ENCODE results near the gene ZBTB25.

Gene ZBTB25

DNA sequence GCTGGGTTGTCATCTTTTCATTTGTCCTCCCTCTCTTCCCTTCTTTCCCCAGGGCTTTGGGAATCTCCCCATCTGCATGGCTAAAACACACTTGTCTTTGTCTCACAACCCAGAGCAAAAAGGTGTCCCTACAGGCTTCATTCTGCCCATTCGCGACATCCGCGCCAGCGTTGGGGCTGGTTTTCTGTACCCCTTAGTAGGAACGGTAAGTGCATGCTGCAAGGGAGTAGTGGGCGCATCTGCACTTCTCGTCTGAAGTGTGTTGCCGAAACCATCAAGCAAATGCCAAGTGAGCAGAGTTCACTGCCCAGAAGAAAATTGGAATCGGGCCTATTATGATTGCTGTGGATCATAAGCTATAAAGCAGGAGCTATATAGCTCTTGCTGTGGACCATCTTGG is 49.0 kb downstream of the ZBTB25 start:
- Histone ChIP-seq H3K27me3 (ENCODE audit: insufficient read depth, low read length) (no peaks in the 10 kb centered on the region), H3K36me3 (ENCODE audit: insufficient read depth, low read depth, low read length) (peaks cover 93% of the 10 kb centered on the region)

GRCh38 chr14:64450255-64450654 is 53.4 kb downstream of the ZBTB25 start:
- Histone ChIP-seq H3K9ac (ENCODE audit: low read depth, low read length) (no peak overlapping the region), H3K4me1 (ENCODE audit: insufficient read depth, low read length) (no peaks in the 10 kb centered on the region), H3K27me3 (ENCODE audit: insufficient read depth, low read length) (no peaks in the 10 kb centered on the region), H3K36me3 (ENCODE audit: insufficient read depth, low read depth, low read length) (peaks cover 91% of the 10 kb centered on the region), H3K9me3 (ENCODE audit: insufficient read depth, low read depth, low read length) (no peaks in the 10 kb centered on the region), H3K4me3 (ENCODE audit: low read length) (no peak overlapping the region), H3K27ac (ENCODE audit: low read length) (no peak overlapping the region)

More for the DNA sequence above, 49.0 kb downstream of the ZBTB25 start:
- Histone ChIP-seq H3K9ac (ENCODE audit: low read depth, low read length) (no peak overlapping the region), H3K27ac (ENCODE audit: low read length) (no peak overlapping the region), H3K4me3 (ENCODE audit: low read length) (no peak overlapping the region), H3K9me3 (ENCODE audit: insufficient read depth, low read depth, low read length) (no peaks in the 10 kb centered on the region), H3K4me1 (ENCODE audit: insufficient read depth, low read length) (no peaks in the 10 kb centered on the region)

DNA sequence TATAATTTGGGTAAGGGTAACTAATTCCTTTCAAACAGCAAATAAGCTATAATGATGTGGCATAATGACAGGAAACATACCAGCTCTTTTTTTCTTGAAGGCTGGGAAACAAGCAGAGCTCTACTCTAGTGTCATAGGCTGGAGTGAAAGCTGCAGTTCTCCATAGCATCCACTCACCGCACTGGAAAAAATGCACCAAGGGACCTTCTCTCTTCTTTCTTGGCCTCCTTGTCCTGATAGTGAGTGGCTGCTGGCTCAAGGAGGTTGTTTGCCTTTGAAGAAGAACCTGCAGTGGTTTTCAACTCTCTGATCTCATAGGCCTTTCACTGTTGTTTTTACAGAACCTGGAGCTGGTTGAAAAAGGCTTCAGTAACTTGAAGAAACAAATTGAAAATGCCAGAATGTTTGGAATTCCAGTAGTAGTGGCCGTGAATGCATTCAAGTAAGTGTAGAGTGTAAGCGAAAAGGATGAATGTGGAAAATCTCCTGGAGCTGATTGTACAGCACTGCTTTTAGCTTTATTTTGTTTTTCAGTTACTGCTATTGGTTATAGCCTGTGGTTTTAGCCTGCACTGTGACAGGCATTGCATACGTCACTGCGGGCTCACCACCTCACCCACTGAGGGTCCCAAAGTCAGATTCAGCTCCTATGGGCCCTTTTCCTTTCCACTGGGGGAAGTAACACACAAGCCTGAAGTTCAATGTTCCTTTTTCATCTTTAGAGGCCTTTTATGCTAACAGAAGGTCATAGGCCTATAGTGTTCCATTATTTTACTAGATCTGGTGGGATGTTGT is 55.6 kb downstream of the ZBTB25 start:
- H3K9me3 ChIP-seq (ENCODE audit: insufficient read depth, low read depth, low read length) = no peaks in the 10 kb centered on the region
- no peak overlapping the region for H3K27ac ChIP-seq (ENCODE audit: low read length)
- no peak overlapping the region for H3K4me3 ChIP-seq (ENCODE audit: low read length)
- no peak overlapping the region for H3K9ac ChIP-seq (ENCODE audit: low read depth, low read length)
- no peaks in the 10 kb centered on the region for H3K27me3 ChIP-seq (ENCODE audit: insufficient read depth, low read length)
- H3K4me1 ChIP-seq (ENCODE audit: insufficient read depth, low read length) = no peaks in the 10 kb centered on the region
- peaks cover 91% of the 10 kb centered on the region for H3K36me3 ChIP-seq (ENCODE audit: insufficient read depth, low read depth, low read length)

DNA sequence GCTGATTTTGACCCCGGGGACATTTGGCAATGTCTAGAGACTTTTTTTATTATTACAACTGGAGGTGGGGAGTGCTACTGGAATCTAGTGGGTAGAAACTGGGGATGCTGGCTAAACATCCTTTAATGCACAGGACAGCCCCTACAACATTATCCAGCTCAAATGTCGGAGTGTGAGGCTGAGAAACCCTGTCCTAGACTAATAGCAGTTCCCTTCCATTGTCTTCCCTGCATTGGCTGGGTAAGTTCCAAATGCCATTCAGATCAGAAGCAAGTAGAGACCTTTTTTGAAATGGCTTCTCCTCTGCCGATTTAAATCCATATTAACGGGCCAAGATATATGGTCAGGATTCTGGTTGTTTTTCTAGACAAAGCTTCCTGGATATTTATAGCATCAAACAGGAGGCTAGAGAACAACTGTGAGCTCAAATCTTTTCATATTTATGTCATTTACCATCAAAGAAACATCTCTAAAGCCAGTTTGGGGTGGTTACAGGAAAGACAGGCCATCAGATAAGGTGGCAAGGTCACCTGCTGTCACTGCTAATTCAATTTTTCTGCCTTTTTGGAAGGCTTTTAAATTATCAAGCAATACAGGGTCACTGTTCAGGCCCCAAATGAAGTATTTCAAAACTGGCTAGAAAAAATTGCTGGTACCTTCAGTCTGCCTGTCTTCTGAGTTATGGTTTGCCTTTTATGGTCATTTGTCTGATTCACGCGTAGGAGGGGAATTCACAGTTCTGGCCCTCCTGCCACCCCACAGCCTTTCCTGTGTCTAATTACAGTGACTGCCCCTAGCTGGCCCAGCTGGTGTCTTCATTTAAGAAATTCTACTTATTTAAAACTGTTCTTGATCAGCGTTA is 58.4 kb downstream of the ZBTB25 start:
- Histone ChIP-seq H3K27ac (ENCODE audit: low read length) (no peak overlapping the region), H3K9me3 (ENCODE audit: insufficient read depth, low read depth, low read length) (no peaks in the 10 kb centered on the region), H3K36me3 (ENCODE audit: insufficient read depth, low read depth, low read length) (peaks cover 94% of the 10 kb centered on the region)

DNA sequence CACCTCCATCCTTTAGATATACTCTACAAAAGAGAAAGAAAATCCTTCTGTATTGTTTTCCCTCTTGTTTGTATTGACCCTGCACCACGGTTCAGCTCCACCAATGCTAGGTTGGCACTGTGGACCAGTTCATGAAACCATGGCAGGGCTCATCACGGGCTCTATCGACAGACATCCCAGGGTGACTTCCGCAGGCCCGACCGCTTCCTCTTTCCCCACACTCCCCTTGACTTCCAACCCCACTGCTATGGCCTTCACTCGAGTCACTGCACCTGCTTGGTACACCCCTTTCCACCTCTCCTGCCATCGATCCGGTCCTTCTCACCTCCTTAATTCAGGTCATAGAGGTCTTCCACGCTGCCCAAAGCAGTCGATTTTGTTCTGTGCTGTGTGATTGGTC is 59.5 kb downstream of the ZBTB25 start:
- Histone ChIP-seq H3K4me1 (ENCODE audit: insufficient read depth, low read length) (no peaks in the 10 kb centered on the region), H3K9me3 (ENCODE audit: insufficient read depth, low read depth, low read length) (no peaks in the 10 kb centered on the region), H3K27me3 (ENCODE audit: insufficient read depth, low read length) (no peaks in the 10 kb centered on the region), H3K4me3 (ENCODE audit: low read length) (no peak overlapping the region), H3K9ac (ENCODE audit: low read depth, low read length) (no peak overlapping the region), H3K27ac (ENCODE audit: low read length) (no peak overlapping the region), H3K36me3 (ENCODE audit: insufficient read depth, low read depth, low read length) (peaks cover 94% of the 10 kb centered on the region)

More for the DNA sequence above, 58.4 kb downstream of the ZBTB25 start:
- no peaks in the 10 kb centered on the region for H3K4me1 ChIP-seq (ENCODE audit: insufficient read depth, low read length)
- H3K4me3 ChIP-seq (ENCODE audit: low read length) = no peak overlapping the region
- peak overlapping the region; percentile 8; the same call in 1 of the 2 replicates for H3K9ac ChIP-seq (ENCODE audit: low read depth, low read length)
- H3K27me3 ChIP-seq (ENCODE audit: insufficient read depth, low read length) = no peaks in the 10 kb centered on the region

- no peak overlapping the region for H3K9ac ChIP-seq (ENCODE audit: low read depth, low read length)
- H3K27me3 ChIP-seq (ENCODE audit: insufficient read depth, low read length) = no peaks in the 10 kb centered on the region
- no peaks in the 10 kb centered on the region for H3K9me3 ChIP-seq (ENCODE audit: insufficient read depth, low read depth, low read length)
- no peak overlapping the region for H3K27ac ChIP-seq (ENCODE audit: low read length)
- no peaks in the 10 kb centered on the region for H3K4me1 ChIP-seq (ENCODE audit: insufficient read depth, low read length)
- peaks cover 94% of the 10 kb centered on the region for H3K36me3 ChIP-seq (ENCODE audit: insufficient read depth, low read depth, low read length)
- no peak overlapping the region for H3K4me3 ChIP-seq (ENCODE audit: low read length)
Measured at GRCh38 chr14:64442300-64442988, 61.2 kb downstream of the ZBTB25 start.

DNA sequence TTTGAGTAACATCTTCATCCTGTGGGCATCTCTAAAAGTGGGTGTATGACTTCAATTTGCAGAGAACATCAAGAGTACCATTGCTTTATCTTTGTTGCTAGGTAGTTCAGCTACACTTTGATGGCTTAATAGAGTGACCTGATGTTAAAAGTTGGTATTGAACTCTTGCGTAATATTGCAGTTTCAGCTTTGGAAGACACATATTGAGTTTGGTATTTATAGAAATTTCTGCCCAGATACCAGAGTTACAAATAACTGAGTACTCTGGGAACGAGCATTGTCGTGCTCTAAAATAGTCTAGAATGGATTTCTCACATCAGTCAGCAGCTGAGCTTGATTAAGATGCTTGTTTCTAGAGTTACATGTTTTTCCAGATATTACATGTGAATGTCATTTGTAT is 63.1 kb downstream of the ZBTB25 start:
- Histone ChIP-seq H3K9ac (ENCODE audit: low read depth, low read length) (no peak overlapping the region), H3K36me3 (ENCODE audit: insufficient read depth, low read depth, low read length) (peaks cover 98% of the 10 kb centered on the region), H3K9me3 (ENCODE audit: insufficient read depth, low read depth, low read length) (no peaks in the 10 kb centered on the region), H3K4me1 (ENCODE audit: insufficient read depth, low read length) (no peaks in the 10 kb centered on the region), H3K4me3 (ENCODE audit: low read length) (no peak overlapping the region), H3K27ac (ENCODE audit: low read length) (no peak overlapping the region), H3K27me3 (ENCODE audit: insufficient read depth, low read length) (no peaks in the 10 kb centered on the region)

GRCh38 chr14:64439141-64439540 is 64.5 kb downstream of the ZBTB25 start:
- Histone ChIP-seq H3K36me3 (ENCODE audit: insufficient read depth, low read depth, low read length) (peaks cover 98% of the 10 kb centered on the region), H3K27me3 (ENCODE audit: insufficient read depth, low read length) (no peaks in the 10 kb centered on the region), H3K9me3 (ENCODE audit: insufficient read depth, low read depth, low read length) (no peaks in the 10 kb centered on the region), H3K4me3 (ENCODE audit: low read length) (no peak overlapping the region), H3K27ac (ENCODE audit: low read length) (no peak overlapping the region), H3K9ac (ENCODE audit: low read depth, low read length) (no peak overlapping the region), H3K4me1 (ENCODE audit: insufficient read depth, low read length) (no peaks in the 10 kb centered on the region)

GRCh38 chr14:64438181-64438841 is 65.3 kb downstream of the ZBTB25 start:
- H3K27me3 ChIP-seq (ENCODE audit: insufficient read depth, low read length) = no peaks in the 10 kb centered on the region
- H3K4me3 ChIP-seq (ENCODE audit: low read length) = no peak overlapping the region
- H3K4me1 ChIP-seq (ENCODE audit: insufficient read depth, low read length) = no peaks in the 10 kb centered on the region
- H3K36me3 ChIP-seq (ENCODE audit: insufficient read depth, low read depth, low read length) = peaks cover 98% of the 10 kb centered on the region
- H3K9me3 ChIP-seq (ENCODE audit: insufficient read depth, low read depth, low read length) = no peaks in the 10 kb centered on the region
- no peak overlapping the region for H3K27ac ChIP-seq (ENCODE audit: low read length)
- no peak overlapping the region for H3K9ac ChIP-seq (ENCODE audit: low read depth, low read length)

DNA sequence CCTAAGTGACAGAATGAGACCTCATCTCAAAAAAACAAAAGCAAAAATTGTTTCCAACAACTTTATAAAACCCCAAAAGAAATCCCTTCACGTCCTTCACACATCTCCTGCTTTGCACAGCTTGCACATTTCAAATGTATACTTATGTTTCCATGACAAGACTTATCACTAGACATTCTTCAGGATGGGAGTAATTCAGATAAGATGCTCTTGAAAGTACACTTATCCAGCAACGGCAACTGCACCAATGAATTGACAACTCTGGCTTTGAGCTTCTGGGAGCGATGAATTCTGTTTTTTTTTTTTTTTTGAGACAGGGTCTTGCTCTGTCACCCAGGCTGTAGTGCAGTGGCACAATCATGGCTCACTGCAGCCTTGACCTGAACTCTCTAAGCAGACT is 69.1 kb downstream of the ZBTB25 start:
- no peaks in the 10 kb centered on the region for H3K9me3 ChIP-seq (ENCODE audit: insufficient read depth, low read depth, low read length)
- H3K27me3 ChIP-seq (ENCODE audit: insufficient read depth, low read length) = no peaks in the 10 kb centered on the region
- no peak overlapping the region for H3K27ac ChIP-seq (ENCODE audit: low read length)
- no peak overlapping the region for H3K4me3 ChIP-seq (ENCODE audit: low read length)
- H3K9ac ChIP-seq (ENCODE audit: low read depth, low read length) = no peak overlapping the region
- H3K4me1 ChIP-seq (ENCODE audit: insufficient read depth, low read length) = no peaks in the 10 kb centered on the region
- peaks cover 98% of the 10 kb centered on the region for H3K36me3 ChIP-seq (ENCODE audit: insufficient read depth, low read depth, low read length)

GRCh38 chr14:64423987-64424386 is 79.7 kb downstream of the ZBTB25 start:
- Histone ChIP-seq H3K4me3 (ENCODE audit: low read length) (no peak overlapping the region), H3K4me1 (ENCODE audit: insufficient read depth, low read length) (no peaks in the 10 kb centered on the region), H3K27ac (ENCODE audit: low read length) (no peak overlapping the region), H3K9me3 (ENCODE audit: insufficient read depth, low read depth, low read length) (no peaks in the 10 kb centered on the region), H3K9ac (ENCODE audit: low read depth, low read length) (no peak overlapping the region), H3K27me3 (ENCODE audit: insufficient read depth, low read length) (no peaks in the 10 kb centered on the region), H3K36me3 (ENCODE audit: insufficient read depth, low read depth, low read length) (peaks cover 94% of the 10 kb centered on the region)

Measured in iPS-20b (cell line).